MM.1S (cell line): ENCODE results near the gene SPOCK3.

Experiments used
- DNase-seq: peaks from one replicate; pipeline ENCODE4 v3.0.0-alpha.2; 2015
- H2AFZ ChIP-seq: fragments of 300-600 bp; sonication (generic); 2 replicates; pipeline ENCODE4 v1.6.0; 2016; ENCODE audit warnings: antibody characterized with exemption, low read length
- H3F3A ChIP-seq: fragments of 300-600 bp; sonication (generic); 2 replicates; pipeline ENCODE4 v1.6.1; 2016; ENCODE audit warnings: mild to moderate bottlenecking, antibody characterized with exemption, low read length, moderate library complexity, mixed read lengths; ENCODE audit not compliant: insufficient read depth
- H3K27ac ChIP-seq: fragments of 300-600 bp; sonication (generic); 2 replicates; pipeline ENCODE4 v1.5.1; 2016; ENCODE audit warnings: mild to moderate bottlenecking, low read length
- H3K27me3 ChIP-seq: fragments of 300-600 bp; sonication (generic); replicated peaks from 2 replicates; pipeline ENCODE4 v1.6.0; 2016; ENCODE audit warnings: low read length; ENCODE audit not compliant: insufficient read depth
- H3K36me3 ChIP-seq: fragments of 300-600 bp; sonication (generic); replicated peaks from 2 replicates; pipeline ENCODE4 v1.6.1; 2016; ENCODE audit warnings: mild to moderate bottlenecking, low read length, mixed read lengths; ENCODE audit not compliant: insufficient read depth
- H3K4me1 ChIP-seq: fragments of 300-600 bp; sonication (generic); 2 replicates; pipeline ENCODE4 v1.6.1; 2016; ENCODE audit warnings: low read length, mixed read lengths
- H3K4me2 ChIP-seq: fragments of 300-600 bp; sonication (generic); 2 replicates; pipeline ENCODE4 v1.6.0; 2016; ENCODE audit warnings: low read depth, low read length
- H3K4me3 ChIP-seq: fragments of 300-600 bp; sonication (generic); 2 replicates; pipeline ENCODE4 v1.5.1; 2016; ENCODE audit warnings: low read length, mixed read lengths
- H3K79me2 ChIP-seq: fragments of 300-600 bp; sonication (generic); 2 replicates; pipeline ENCODE4 v1.6.1; 2016; ENCODE audit warnings: mixed run types, low read length, mixed read lengths
- H3K9ac ChIP-seq: fragments of 300-600 bp; sonication (generic); 2 replicates; pipeline ENCODE4 v1.6.1; 2016; ENCODE audit warnings: low read length, mixed read lengths
- H3K9me2 ChIP-seq: fragments of 300-600 bp; sonication (generic); replicated peaks from 2 replicates; pipeline ENCODE4 v1.6.1; 2016; ENCODE audit warnings: mild to moderate bottlenecking, low read length, mixed read lengths; ENCODE audit not compliant: insufficient read depth
- H3K9me3 ChIP-seq: fragments of 300-600 bp; sonication (generic); replicated peaks from 2 replicates; pipeline ENCODE4 v1.6.1; 2016; ENCODE audit warnings: mild to moderate bottlenecking, low read length, mixed read lengths; ENCODE audit not compliant: insufficient read depth
- H4K20me1 ChIP-seq: fragments of 300-600 bp; sonication (generic); 2 replicates; pipeline ENCODE4 v1.6.1; 2016; ENCODE audit warnings: mild to moderate bottlenecking, low read length, moderate library complexity, mixed read lengths; ENCODE audit not compliant: insufficient read depth
- EZH2 ChIP-seq: fragments of 300-600 bp; sonication (generic); optimal IDR thresholded peaks from 2 replicates; pipeline ENCODE3; 2017; ENCODE audit warnings: low read depth, mild to moderate bottlenecking, antibody characterized with exemption, low read length, mixed read lengths
- EZH2phosphoT487 ChIP-seq: fragments of 300-600 bp; sonication (generic); IDR thresholded peaks from 2 replicates; pipeline ENCODE4 v1.6.1; 2018; ENCODE audit warnings: antibody characterized with exemption, low read length
- TF ChIP-seq, protein P1 (sequence below): fragments of 300-600 bp; sonication (generic); IDR thresholded peaks from 2 replicates; pipeline ENCODE4 v1.5.1; 2016; ENCODE audit warnings: antibody characterized with exemption, low read length, mixed read lengths

The SPOCK3 gene

DNA sequence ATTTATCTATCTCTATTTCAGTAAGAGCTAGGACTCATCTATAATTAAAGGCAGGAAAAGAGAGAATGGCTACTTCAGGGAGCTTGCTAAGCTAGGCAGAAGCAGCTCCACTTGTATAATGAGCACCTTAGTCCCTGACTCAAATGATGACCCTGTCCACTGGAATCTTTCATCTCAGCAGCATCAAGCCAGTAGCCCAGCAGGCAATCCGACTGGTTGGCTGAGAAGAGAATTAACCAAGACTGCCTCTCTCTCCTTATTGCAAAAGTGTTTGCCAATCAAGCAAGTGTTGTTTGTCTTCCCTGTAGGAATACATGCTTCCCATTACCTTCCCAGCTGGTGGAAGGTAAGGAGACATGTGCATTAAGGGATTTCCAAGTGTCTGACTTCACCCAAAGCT lies 3.9 kb upstream of the SPOCK3 start:
- H3K27ac ChIP-seq, result no peak overlapping the region
- H3K9me3 ChIP-seq, result no peaks in the 10 kb centered on the region
- no peak overlapping the region for H3K4me3 ChIP-seq
- no peaks in the 10 kb centered on the region for H3K36me3 ChIP-seq
- H3K9me2 ChIP-seq, result no peaks in the 10 kb centered on the region
- no peaks in the 10 kb centered on the region for H3K27me3 ChIP-seq
- TF ChIP-seq EZH2 (no peak), EZH2phosphoT487 (no peak)
- TF ChIP-seq, protein P1, sequence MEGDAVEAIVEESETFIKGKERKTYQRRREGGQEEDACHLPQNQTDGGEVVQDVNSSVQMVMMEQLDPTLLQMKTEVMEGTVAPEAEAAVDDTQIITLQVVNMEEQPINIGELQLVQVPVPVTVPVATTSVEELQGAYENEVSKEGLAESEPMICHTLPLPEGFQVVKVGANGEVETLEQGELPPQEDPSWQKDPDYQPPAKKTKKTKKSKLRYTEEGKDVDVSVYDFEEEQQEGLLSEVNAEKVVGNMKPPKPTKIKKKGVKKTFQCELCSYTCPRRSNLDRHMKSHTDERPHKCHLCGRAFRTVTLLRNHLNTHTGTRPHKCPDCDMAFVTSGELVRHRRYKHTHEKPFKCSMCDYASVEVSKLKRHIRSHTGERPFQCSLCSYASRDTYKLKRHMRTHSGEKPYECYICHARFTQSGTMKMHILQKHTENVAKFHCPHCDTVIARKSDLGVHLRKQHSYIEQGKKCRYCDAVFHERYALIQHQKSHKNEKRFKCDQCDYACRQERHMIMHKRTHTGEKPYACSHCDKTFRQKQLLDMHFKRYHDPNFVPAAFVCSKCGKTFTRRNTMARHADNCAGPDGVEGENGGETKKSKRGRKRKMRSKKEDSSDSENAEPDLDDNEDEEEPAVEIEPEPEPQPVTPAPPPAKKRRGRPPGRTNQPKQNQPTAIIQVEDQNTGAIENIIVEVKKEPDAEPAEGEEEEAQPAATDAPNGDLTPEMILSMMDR, result no peak
- H3F3A ChIP-seq, result no peaks in the 10 kb centered on the region
- no peak overlapping the region for H3K9ac ChIP-seq
- H3K79me2 ChIP-seq, result no peaks in the 10 kb centered on the region
- H2AFZ ChIP-seq, result no peak overlapping the region
- no peak overlapping the region for H3K4me2 ChIP-seq
- H3K4me1 ChIP-seq, result peaks cover 8% of the 10 kb centered on the region; the same call in 1 of the 2 replicates
- H4K20me1 ChIP-seq, result no peaks in the 10 kb centered on the region
- DNase-seq, result no peak

DNA sequence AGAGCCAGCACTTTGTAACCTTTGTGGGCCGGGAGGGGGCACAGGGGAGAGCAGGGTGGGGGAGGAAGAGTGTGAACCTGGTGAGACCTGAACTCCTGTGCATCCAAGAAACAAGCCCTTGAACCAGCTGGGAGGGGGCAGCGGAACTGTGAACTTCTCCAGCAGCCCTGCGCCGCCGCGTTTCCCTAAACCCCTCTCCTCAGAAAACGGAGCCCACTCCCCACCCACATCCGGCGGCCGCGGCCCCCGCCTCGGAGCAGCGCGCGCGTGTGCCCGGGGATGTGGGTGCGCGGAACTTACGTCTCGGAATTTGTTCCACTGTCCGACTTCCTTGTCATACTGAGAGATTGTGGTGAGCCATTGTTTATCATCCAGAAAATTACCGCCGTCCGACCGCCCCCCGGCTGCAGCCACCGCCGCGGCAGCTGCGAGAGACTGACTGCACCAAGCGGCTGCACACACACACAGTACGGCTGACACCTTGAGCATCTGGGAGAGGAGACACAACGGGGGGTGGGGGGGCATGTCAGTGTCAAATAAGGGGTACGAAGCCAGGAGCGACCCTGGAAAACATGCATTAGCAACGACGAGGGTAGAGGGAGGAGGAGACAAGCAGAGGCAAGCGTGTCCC lies 494 bp downstream of the SPOCK3 start:
- peak overlapping the region; percentile 62 for H3K4me2 ChIP-seq
- H3K4me3 ChIP-seq, result peak overlapping the region; percentile 46
- no peak for DNase-seq

DNA sequence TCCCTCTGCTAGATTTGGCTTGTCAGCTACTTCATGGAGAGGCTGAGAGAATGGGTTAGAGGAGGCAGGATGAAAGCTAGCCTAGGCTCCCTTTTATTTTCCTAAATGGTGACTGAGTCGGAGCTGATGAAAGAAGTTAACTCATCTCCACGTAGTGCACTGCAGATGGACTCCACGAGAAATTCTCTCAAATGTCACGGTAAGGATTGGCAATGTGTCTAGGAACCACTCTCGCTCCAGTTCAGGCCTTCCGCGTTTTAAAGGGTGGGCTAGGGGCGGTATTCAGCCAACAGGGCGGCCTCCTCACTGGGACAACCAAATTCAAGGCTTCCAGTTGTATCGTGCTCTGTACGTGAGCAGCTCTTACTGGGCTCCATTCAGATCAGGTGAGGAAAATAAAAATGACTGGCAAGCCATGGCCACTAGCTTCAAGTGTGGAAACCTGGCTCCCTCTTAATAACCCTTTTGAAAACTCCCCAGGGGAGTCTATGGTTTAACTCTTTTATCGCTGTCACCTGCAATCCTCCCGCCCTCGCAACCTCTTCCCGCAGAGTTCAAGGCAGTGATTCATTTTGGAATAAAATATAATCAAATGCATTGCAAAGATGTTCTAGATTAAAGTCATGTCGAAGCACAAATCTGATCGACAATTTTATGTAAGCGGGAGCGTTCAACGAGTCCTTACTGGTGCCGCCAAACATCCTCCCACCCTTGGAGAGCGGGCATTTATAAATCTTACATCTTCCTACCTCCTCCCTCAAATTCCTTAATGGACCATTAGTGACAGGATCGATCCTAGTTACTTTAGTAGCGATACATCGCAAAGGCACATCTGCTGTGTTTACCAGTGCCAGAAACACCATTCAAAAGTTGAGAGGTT lies 1.2 kb downstream of the SPOCK3 start:
- TF ChIP-seq EZH2phosphoT487 (no peak), EZH2 (no peak)
- TF ChIP-seq, protein P1, result no peak
- Histone ChIP-seq H4K20me1 (no peaks in the 10 kb centered on the region), H3K4me2 (no peak overlapping the region), H3K36me3 (no peaks in the 10 kb centered on the region), H3K4me3 (no peak overlapping the region), H3F3A (no peaks in the 10 kb centered on the region), H3K9ac (no peak overlapping the region), H3K27ac (no peak overlapping the region), H3K9me2 (no peaks in the 10 kb centered on the region), H3K27me3 (no peaks in the 10 kb centered on the region), H2AFZ (no peak overlapping the region), H3K4me1 (no peaks in the 10 kb centered on the region), H3K79me2 (no peaks in the 10 kb centered on the region), H3K9me3 (no peaks in the 10 kb centered on the region)
- no peak for DNase-seq

More for the DNA sequence above, 494 bp downstream of the SPOCK3 start:
- H3K9ac ChIP-seq, result no peak overlapping the region
- H3K79me2 ChIP-seq, result no peaks in the 10 kb centered on the region
- H3K36me3 ChIP-seq, result no peaks in the 10 kb centered on the region
- no peaks in the 10 kb centered on the region for H3F3A ChIP-seq
- TF ChIP-seq EZH2 (no peak), EZH2phosphoT487 (no peak)
- TF ChIP-seq, protein P1, result no peak
- no peaks in the 10 kb centered on the region for H3K27me3 ChIP-seq
- no peak overlapping the region for H3K27ac ChIP-seq
- peak overlapping the region; percentile 66 for H2AFZ ChIP-seq
- no peaks in the 10 kb centered on the region for H3K9me3 ChIP-seq
- H4K20me1 ChIP-seq, result no peaks in the 10 kb centered on the region
- H3K4me1 ChIP-seq, result no peaks in the 10 kb centered on the region
- H3K9me2 ChIP-seq, result no peaks in the 10 kb centered on the region
